HuH-7.5 (cell line): ENCODE data around the gene USP31.
"Not testable (repeated sequence)": the region's sequence is repeated elsewhere in the genome, so short reads cannot be mapped to it uniquely, and the experiment has no call there.

Experiments
- DNase-seq: peaks from one replicate; pipeline ENCODE4 v3.0.0; 2011; ENCODE audit warnings: low spot score

Gene USP31

GRCh38 chr16:23156110-23156509, 6.9 kb upstream of the USP31 start:
- no peak for DNase-seq

- DNase-seq: no peak
Observed at GRCh38 chr16:23155445-23156049, 6.3 kb upstream of the USP31 start.

- DNase-seq: no peak
Observed at GRCh38 chr16:23152386-23153178, 3.3 kb upstream of the USP31 start.

GRCh38 chr16:23149993-23150364, 727 bp upstream of the USP31 start:
- DNase-seq: no peak

DNA sequence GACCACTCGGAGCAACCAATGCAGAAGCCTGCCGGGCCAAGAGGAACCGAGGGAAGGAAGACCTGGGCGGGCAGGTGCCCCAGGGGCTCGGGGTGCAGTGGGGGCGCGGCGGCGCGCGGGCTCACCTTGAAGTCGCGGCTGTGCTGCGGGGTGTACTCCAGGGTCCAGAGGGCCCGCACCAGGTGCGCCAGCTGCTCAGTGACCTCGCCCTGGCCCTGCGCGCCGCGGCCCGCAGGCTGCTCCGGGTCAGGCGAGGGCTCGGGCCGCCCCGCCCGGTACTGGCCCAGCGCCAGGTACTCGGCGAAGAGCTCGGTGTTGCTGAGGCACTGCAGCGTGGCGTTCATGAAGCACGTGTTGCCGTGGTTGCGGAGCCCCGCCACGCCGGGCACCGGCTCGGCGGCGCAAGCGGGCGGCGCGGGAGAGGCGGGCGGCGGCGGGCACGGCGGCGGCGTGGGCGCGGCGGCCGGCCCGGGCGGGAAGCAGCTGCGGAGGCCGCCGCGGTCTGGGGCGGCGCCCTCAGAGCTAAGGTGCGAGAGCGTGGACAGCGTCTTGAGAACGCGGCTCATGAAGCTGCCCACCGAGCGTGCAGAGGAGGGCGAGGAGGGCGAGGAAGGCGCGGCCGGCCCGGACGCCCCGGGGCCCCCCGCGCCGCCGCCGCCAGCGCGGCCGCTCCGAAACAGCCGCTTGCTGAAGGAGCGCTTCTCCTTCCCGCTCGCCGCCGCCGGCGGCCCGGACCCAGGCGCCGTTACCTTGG, 562 bp downstream of the USP31 start:
- DNase-seq: peak; percentile 48

GRCh38 chr16:23148166-23148512, 1.1 kb downstream of the USP31 start:
- DNase-seq: no peak

- no peak for DNase-seq
Observed at GRCh38 chr16:23147666-23148065, 1.6 kb downstream of the USP31 start.

DNA sequence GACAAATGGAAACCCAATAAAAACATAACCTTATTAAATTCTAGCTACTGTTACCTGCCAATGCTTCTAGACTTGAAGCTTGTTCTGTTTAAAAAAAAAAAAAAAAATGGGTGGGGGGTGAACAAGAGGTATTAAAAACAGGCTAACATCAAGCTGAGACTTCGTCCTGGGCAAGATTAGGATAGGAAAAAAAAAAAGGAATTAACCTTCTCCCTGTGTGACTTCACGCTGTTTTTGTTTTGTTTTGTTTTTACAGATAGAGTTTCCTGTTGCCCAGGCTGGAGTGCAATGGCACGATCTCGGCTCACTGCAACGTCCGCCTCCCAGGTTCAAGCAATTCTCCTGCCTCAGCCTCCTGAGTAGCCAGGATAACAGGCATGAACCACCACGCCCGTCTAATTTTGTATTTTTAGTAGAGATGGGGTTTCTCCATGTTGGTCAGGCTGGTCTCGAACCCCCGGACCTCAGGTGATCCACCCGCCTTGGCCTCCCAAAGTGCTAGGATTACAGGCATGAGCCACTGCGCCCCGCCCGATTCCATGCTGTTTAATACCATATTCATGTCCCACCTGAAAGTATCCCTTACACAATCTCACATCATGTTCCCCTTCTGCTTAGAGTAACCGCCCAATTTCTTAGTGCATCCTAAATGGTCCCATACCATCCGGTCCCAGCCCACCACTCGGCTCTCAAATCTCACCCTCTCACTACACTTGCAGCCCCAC, 2.2 kb downstream of the USP31 start:
- DNase-seq: no peak

GRCh38 chr16:23145608-23146007, 3.6 kb downstream of the USP31 start:
- no peak for DNase-seq

- no peak for DNase-seq
Observed at GRCh38 chr16:23145186-23145585, 4.1 kb downstream of the USP31 start.

DNA sequence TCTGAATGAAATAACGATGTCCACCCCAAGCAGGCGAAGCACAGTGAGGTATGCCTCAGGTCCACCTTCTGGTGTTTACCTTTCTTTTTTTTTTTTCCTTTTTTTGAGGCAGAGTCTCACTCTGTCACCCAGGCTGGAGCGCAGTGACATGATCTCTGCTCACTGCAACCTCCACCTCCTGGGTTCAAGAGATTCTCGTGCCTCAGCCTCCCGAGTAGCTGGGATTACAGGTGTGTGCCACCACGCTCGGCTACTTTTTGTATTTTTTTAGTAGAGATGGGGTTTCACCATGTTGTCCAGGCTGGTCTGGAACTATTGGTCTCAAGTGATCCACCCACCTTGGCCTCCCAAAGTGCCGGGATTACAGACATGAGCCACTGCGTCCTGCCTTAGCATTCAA, 4.9 kb downstream of the USP31 start:
- DNase-seq: not testable (repeated sequence)

DNA sequence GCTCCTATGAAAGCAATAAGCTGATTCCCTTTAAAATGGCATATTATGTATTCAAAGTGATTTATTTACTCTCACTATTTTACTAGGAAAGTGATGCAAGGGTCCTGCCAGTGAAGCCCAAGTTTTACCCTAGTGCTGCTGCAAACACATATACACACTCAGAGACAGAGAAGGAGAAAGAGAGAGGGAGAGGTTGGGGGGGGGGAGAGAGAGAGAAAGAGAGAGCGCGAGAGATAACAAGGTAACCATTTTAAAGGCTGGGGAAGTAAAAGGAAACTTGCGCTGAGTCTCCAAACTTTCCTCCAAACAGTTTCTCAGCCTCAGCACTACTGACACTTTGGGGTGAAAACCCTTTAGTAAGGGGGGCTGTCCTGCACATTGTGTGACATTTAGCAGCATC, 5.9 kb downstream of the USP31 start:
- no peak for DNase-seq

- DNase-seq: no peak
Observed at GRCh38 chr16:23141959-23142740, 7.1 kb downstream of the USP31 start.

DNA sequence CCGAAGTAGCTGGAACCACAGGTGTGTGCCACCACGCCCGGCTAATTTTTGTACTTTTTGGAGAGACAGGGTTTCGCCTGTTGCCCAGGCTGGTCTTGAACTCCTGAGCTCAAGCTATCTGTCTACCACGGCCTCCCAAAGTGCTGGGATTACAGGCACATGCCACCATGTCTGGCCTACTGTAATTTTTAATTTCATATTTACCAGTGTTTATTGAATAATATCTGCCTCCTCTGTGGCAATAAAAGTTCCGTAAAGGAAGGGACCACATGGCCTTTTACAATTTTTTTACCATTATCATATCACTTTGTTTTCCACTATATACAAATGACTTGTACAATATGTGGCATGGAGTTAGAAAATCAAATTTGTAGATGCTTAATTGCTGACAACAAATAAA, 7.8 kb downstream of the USP31 start:
- DNase-seq: no peak

GRCh38 chr16:23141033-23141432, 8.2 kb downstream of the USP31 start:
- DNase-seq: no peak

- DNase-seq: no peak
Observed at GRCh38 chr16:23140107-23140506, 9.1 kb downstream of the USP31 start.

DNA sequence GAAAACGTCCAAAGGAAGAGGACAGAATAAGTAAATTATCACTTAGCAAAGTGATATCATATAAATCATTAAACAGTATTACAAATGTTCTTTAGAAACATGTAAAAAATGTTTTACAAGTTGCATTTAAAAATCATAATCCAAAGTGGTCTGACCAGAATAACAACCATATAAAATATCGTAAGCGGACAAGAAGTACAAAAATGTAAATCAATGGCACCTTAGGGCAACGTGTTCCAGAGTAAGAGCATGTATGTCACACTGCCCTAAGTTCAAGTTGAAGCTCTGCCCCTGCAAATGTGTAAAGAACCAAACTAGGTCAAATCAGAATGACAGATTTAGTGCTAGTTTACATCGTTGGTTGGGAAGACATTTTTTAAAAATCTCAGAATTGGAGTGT, 11.4 kb downstream of the USP31 start:
- no peak for DNase-seq

- no peak for DNase-seq
Observed at GRCh38 chr16:23137256-23137655, 12.0 kb downstream of the USP31 start.

DNA sequence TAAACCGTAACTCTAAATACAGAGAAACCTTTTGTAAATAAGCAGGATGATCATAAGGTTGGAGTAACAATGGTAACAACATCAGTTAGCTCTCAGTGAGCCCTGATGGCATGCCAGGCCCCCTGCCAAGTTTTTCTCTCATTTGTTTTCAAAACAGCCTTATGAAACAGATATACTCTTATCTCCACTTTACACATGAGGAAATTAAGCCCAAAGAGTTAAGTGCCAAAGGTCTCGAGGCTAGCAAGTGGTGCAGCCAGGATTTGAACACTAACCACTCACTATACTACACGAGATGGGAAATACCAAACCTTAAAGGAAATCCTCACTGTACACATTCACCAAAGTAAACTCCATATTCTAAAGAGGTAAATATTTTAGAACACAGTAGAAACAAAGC, 15.0 kb downstream of the USP31 start:
- no peak for DNase-seq

GRCh38 chr16:23132775-23133463, 16.3 kb downstream of the USP31 start:
- DNase-seq: no peak

GRCh38 chr16:23131931-23132621, 17.2 kb downstream of the USP31 start:
- no peak for DNase-seq
